PFSK-1 (cell line): ENCODE measurements around the gene TSKU.

ENCODE experiments used
- FOXP2 ChIP-seq: optimal IDR thresholded peaks from 2 replicates; pipeline ENCODE3; 2011; ENCODE audit warnings: borderline replicate concordance, control low read depth, inconsistent platforms; ENCODE audit not compliant: insufficient read depth; ENCODE audit errors: extremely low read length, extremely low read depth
- POLR2AphosphoS5 ChIP-seq: IDR thresholded peaks from 2 replicates; pipeline ENCODE4 v1.6.1; 2012; ENCODE audit warnings: low read depth, mild to moderate bottlenecking, control low read depth, low read length, moderate library complexity
- SIN3A ChIP-seq: IDR thresholded peaks from 2 replicates; pipeline ENCODE4 v1.6.1; 2012; ENCODE audit warnings: mild to moderate bottlenecking, low read length, moderate library complexity, borderline replicate concordance; ENCODE audit not compliant: insufficient read depth
- TAF1 ChIP-seq: IDR thresholded peaks from 2 replicates; pipeline ENCODE4 v1.6.1; 2012; ENCODE audit warnings: low read length, control low read depth, borderline replicate concordance; ENCODE audit not compliant: insufficient read depth
- TF ChIP-seq, protein P1 (sequence below), 2 experiments: IDR thresholded peaks; 2 replicates each; pipeline versions ENCODE4 v1.6.1 to v1.8.0; 2011 to 2012; ENCODE audit warnings: low read depth in 2 of 2, low read length in 2 of 2, control low read depth in 1 of 2, inconsistent platforms in 1 of 2, mild to moderate bottlenecking in 1 of 2, moderate library complexity in 1 of 2; ENCODE audit not compliant: insufficient read depth in 1 of 2

Gene TSKU

DNA sequence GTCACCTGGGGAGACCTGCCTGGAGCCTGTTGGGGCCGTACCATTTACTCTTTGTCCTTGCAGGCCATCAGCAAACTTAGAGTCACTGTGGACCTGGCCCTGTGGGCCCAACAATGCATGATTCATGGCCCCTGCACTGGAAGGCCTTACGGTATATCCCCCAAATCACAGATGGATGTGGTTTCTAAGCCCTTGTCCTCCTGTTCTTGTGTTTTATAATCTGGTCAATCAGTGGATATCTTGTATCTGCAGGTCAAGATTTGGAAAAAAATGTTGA lies 6.2 kb downstream of the TSKU start:
- TF ChIP-seq FOXP2 (no peak), SIN3A (no peak), POLR2AphosphoS5 (no peak), TAF1 (no peak)
- TF ChIP-seq, protein P1, sequence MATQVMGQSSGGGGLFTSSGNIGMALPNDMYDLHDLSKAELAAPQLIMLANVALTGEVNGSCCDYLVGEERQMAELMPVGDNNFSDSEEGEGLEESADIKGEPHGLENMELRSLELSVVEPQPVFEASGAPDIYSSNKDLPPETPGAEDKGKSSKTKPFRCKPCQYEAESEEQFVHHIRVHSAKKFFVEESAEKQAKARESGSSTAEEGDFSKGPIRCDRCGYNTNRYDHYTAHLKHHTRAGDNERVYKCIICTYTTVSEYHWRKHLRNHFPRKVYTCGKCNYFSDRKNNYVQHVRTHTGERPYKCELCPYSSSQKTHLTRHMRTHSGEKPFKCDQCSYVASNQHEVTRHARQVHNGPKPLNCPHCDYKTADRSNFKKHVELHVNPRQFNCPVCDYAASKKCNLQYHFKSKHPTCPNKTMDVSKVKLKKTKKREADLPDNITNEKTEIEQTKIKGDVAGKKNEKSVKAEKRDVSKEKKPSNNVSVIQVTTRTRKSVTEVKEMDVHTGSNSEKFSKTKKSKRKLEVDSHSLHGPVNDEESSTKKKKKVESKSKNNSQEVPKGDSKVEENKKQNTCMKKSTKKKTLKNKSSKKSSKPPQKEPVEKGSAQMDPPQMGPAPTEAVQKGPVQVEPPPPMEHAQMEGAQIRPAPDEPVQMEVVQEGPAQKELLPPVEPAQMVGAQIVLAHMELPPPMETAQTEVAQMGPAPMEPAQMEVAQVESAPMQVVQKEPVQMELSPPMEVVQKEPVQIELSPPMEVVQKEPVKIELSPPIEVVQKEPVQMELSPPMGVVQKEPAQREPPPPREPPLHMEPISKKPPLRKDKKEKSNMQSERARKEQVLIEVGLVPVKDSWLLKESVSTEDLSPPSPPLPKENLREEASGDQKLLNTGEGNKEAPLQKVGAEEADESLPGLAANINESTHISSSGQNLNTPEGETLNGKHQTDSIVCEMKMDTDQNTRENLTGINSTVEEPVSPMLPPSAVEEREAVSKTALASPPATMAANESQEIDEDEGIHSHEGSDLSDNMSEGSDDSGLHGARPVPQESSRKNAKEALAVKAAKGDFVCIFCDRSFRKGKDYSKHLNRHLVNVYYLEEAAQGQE (IDR thresholded peaks at IDR 0.05; ENCODE audit: insufficient read depth in 1 of 2, low read depth in 2 of 2, low read length in 2 of 2) = no peak

DNA sequence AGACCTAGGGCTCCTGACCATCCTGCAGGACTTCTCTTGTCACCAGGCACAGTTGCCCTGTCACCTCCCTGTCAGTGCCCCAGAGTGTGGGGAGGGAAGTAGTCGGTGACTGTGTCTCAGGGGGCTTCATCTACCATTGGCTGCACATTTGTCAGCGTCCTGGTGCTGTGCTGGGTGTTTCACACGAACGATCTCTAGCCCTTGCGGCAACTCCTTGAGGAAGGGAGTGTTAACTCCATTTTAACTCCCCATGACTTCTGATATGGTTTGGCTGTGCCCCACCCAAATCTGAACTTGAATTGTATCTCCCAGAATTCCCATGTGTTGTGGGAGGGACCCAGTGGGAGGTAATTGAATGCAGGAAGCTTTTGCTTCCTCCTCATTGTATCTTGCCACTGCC lies 7.1 kb downstream of the TSKU start:
- TF ChIP-seq SIN3A (no peak), FOXP2 (no peak), POLR2AphosphoS5 (no peak), TAF1 (no peak)
- TF ChIP-seq, protein P1 (IDR thresholded peaks at IDR 0.05; ENCODE audit: insufficient read depth in 1 of 2, low read depth in 2 of 2, low read length in 2 of 2) = no peak

DNA sequence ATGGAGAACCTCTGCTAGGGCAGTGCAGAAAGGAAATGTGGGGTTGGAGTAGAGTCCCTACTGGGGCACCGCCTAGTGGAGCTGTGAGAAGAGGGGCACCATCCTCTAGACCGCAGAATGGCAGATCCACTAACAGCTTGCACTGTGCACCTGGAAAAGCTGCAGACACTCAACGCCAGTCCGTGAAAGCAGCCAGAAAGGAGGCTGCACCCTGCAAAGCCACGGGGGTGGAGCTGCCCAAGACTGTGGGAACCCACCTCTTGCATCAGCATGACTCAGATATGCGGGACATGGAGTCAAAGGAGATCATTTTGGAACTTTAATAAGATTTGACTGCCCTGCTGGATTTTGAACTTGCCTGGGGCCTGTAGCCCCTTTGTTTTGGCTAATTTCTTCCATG lies 8.7 kb downstream of the TSKU start:
- no peak for TF ChIP-seq FOXP2
- TF ChIP-seq, protein P1 (IDR thresholded peaks at IDR 0.05; ENCODE audit: insufficient read depth in 1 of 2, low read depth in 2 of 2, low read length in 2 of 2) = no peak
- TF ChIP-seq SIN3A = no peak
- TF ChIP-seq TAF1 = no peak
- TF ChIP-seq POLR2AphosphoS5 = no peak

DNA sequence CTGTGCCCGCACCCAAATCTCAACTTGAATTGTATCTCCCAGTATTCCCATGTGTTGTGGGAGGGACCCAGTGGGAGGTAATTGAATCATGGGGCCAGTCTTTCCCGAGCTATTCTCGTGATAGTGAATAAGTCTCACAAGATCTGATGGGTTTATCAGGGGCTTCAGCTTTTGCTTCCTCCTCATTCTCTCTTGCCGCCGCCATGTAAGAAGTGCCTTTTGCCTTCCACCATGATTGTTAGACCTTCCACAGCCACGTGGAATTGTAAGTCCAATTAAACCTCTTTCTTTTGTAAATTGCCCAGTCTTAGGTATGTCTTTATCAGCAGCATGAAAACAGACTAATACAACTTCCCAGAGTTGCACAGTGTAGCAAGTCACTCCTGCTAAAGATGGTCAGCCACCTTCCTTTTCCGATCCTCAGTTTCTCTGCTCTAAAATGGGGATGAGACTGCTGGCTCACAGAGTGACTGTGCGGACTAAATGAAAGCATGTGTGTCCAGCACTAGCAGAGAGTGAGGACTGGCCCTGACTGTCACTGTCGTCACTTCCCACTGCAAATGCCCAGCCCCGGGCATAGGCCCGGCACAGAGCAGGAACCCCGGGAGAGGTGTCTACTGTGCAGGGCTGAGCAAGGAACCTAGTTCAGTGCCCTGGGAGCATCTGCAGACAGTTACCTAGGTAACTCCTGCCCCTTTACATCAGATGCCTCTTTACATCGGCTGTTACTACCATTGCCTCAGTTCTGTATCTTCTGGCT lies 9.5 kb downstream of the TSKU start:
- TF ChIP-seq POLR2AphosphoS5 = no peak
- TF ChIP-seq, protein P1 (IDR thresholded peaks at IDR 0.05; ENCODE audit: insufficient read depth in 1 of 2, low read depth in 2 of 2, low read length in 2 of 2) = no peak
- TF ChIP-seq FOXP2 = no peak
- no peak for TF ChIP-seq SIN3A
- no peak for TF ChIP-seq TAF1
